KMS-11 (cell line): ENCODE data around the gene FZD4.

Source experiments
- H2AFZ ChIP-seq: fragments of 200-600 bp; sonication (generic); 2 replicates; pipeline ENCODE4 v1.6.1; 2016; ENCODE audit warnings: antibody characterized with exemption, mixed run types, low read depth
- H3K27ac ChIP-seq: fragments of 200-600 bp; sonication (generic); 2 replicates; pipeline ENCODE4 v1.6.1; 2016; ENCODE audit warnings: mild to moderate bottlenecking, mixed run types
- H3K27me3 ChIP-seq: fragments of 200-600 bp; sonication (generic); 2 replicates; pipeline ENCODE4 v1.6.1; 2017; ENCODE audit warnings: mild to moderate bottlenecking, low read depth, mixed run types, moderate library complexity; ENCODE audit not compliant: insufficient read depth
- H3K36me3 ChIP-seq: fragments of 200-600 bp; sonication (generic); 2 replicates; pipeline ENCODE4 v1.6.1; 2017; ENCODE audit warnings: mild to moderate bottlenecking, mixed run types; ENCODE audit not compliant: insufficient read depth
- H3K4me1 ChIP-seq: fragments of 200-600 bp; sonication (generic); 2 replicates; pipeline ENCODE4 v1.6.1; 2016; ENCODE audit warnings: mild to moderate bottlenecking, low read depth, mixed run types; ENCODE audit not compliant: poor library complexity, severe bottlenecking
- H3K4me2 ChIP-seq: fragments of 200-600 bp; sonication (generic); 2 replicates; pipeline ENCODE4 v1.7.0; 2016; ENCODE audit warnings: mild to moderate bottlenecking, mixed run types
- H3K4me3 ChIP-seq: fragments of 200-600 bp; sonication (generic); IDR thresholded peaks from 2 replicates; pipeline ENCODE4 v1.6.1; 2017; ENCODE audit warnings: low read depth, low read length, mixed read lengths; ENCODE audit not compliant: insufficient read depth
- H3K79me2 ChIP-seq: fragments of 200-600 bp; sonication (generic); 2 replicates; pipeline ENCODE4 v1.6.1; 2016; ENCODE audit warnings: low read depth, mixed run types; ENCODE audit not compliant: insufficient read depth
- H3K9ac ChIP-seq: fragments of 200-600 bp; sonication (generic); 2 replicates; pipeline ENCODE4 v1.6.1; 2016; ENCODE audit warnings: mild to moderate bottlenecking, mixed run types
- H4K20me1 ChIP-seq: fragments of 200-600 bp; sonication (generic); 2 replicates; pipeline ENCODE4 v1.6.1; 2016; ENCODE audit warnings: mild to moderate bottlenecking, mixed run types; ENCODE audit not compliant: insufficient read depth
- CTCF ChIP-seq: fragments of 200-600 bp; sonication (generic); conservative IDR thresholded peaks from 2 replicates; pipeline ENCODE4 v1.6.1; 2017; ENCODE audit warnings: low read depth, mild to moderate bottlenecking, antibody characterized with exemption, low read length, moderate library complexity, mixed read lengths

The FZD4 gene

GRCh38 chr11:86990515-86990914 is 35.3 kb upstream of the FZD4 start:
- no peak for TF ChIP-seq CTCF
- no peaks in the 10 kb centered on the region for H3K36me3 ChIP-seq
- no peak overlapping the region for H3K27ac ChIP-seq
- H3K4me1 ChIP-seq = no peaks in the 10 kb centered on the region
- no peak overlapping the region for H3K4me2 ChIP-seq
- H4K20me1 ChIP-seq = no peaks in the 10 kb centered on the region
- H3K27me3 ChIP-seq = no peaks in the 10 kb centered on the region
- no peak overlapping the region for H2AFZ ChIP-seq
- no peak overlapping the region for H3K9ac ChIP-seq
- H3K79me2 ChIP-seq = no peaks in the 10 kb centered on the region
- no peak overlapping the region for H3K4me3 ChIP-seq

- Histone ChIP-seq H3K36me3 (no peaks in the 10 kb centered on the region), H3K4me1 (no peaks in the 10 kb centered on the region), H4K20me1 (no peaks in the 10 kb centered on the region), H3K79me2 (no peaks in the 10 kb centered on the region), H2AFZ (no peak overlapping the region), H3K4me3 (no peak overlapping the region), H3K9ac (no peak overlapping the region), H3K27me3 (no peaks in the 10 kb centered on the region), H3K27ac (no peak overlapping the region), H3K4me2 (no peak overlapping the region)
- TF ChIP-seq CTCF = no peak
Measured at GRCh38 chr11:86990031-86990430, 34.8 kb upstream of the FZD4 start.

DNA sequence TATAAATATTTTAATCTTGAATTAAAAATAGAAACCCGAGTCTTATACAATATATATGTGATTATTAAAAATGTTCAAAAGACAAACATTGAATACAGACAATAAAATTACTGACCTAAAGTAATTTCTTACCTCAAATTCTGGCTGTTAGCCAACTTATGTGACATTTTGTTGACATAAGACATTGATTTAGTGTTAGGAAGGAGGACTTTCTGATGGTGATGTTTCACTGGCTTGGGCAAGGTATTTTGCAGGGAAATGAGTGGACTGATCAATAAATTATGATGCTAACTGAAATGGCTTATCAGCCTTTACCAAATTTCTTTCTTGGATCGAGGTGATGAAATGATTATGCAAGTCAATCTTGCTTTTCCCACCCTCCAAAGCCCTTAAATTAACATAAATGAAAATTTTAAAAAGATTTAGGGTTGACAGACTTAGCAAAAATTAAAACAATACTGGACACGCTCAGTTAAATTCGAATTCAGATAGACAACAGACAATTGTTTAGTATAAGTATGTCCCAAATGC is 33.2 kb upstream of the FZD4 start:
- Histone ChIP-seq H3K4me3 (no peak overlapping the region), H3K4me1 (no peaks in the 10 kb centered on the region), H3K36me3 (no peaks in the 10 kb centered on the region), H3K79me2 (no peaks in the 10 kb centered on the region), H4K20me1 (no peaks in the 10 kb centered on the region), H3K4me2 (no peak overlapping the region), H2AFZ (no peak overlapping the region), H3K27ac (no peak overlapping the region), H3K27me3 (no peaks in the 10 kb centered on the region), H3K9ac (no peak overlapping the region)
- no peak for TF ChIP-seq CTCF

- no peaks in the 10 kb centered on the region for H4K20me1 ChIP-seq
- no peaks in the 10 kb centered on the region for H3K27me3 ChIP-seq
- H2AFZ ChIP-seq = no peak overlapping the region
- TF ChIP-seq CTCF = no peak
- no peaks in the 10 kb centered on the region for H3K36me3 ChIP-seq
- H3K79me2 ChIP-seq = no peaks in the 10 kb centered on the region
- H3K9ac ChIP-seq = no peak overlapping the region
- no peak overlapping the region for H3K4me3 ChIP-seq
- H3K4me2 ChIP-seq = no peak overlapping the region
- H3K27ac ChIP-seq = no peak overlapping the region
- H3K4me1 ChIP-seq = no peaks in the 10 kb centered on the region
Measured at GRCh38 chr11:86987679-86988078, 32.5 kb upstream of the FZD4 start.

DNA sequence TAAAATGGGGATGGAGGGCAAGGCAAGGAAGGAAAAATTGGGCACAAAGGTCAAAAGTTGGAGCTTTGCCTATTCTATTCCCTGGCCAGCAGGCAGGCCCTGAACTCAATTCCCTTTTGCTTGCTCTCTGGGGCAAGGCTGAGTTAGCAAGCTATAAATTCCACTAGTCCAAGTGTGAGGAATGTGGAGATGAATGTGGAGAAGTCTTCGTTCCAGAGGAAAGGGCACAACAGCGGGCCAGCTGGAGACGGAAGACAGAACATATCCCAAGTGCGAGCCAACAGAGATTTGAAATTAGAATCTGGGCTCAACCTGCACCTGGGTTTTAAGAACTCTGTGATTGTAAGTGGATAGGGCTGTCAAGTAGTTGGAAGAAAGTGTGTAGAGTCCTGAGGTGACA is 29.5 kb upstream of the FZD4 start:
- H3K36me3 ChIP-seq = no peaks in the 10 kb centered on the region
- H3K27ac ChIP-seq = no peak overlapping the region
- no peak overlapping the region for H3K4me3 ChIP-seq
- H3K4me2 ChIP-seq = no peak overlapping the region
- no peaks in the 10 kb centered on the region for H3K4me1 ChIP-seq
- H2AFZ ChIP-seq = no peak overlapping the region
- no peaks in the 10 kb centered on the region for H3K79me2 ChIP-seq
- H3K27me3 ChIP-seq = no peaks in the 10 kb centered on the region
- no peak for TF ChIP-seq CTCF
- H4K20me1 ChIP-seq = no peaks in the 10 kb centered on the region
- no peak overlapping the region for H3K9ac ChIP-seq
